ENCODE measurements around the gene KCNG3. TPM values are rescaled to one million over a fixed set of nuclear protein-coding genes. Genes with fewer than 3 reads are reported as not detected.

Gene KCNG3
- total RNA-seq, 1 experiment from 2014 or later, result 0.94 TPM

DNA sequence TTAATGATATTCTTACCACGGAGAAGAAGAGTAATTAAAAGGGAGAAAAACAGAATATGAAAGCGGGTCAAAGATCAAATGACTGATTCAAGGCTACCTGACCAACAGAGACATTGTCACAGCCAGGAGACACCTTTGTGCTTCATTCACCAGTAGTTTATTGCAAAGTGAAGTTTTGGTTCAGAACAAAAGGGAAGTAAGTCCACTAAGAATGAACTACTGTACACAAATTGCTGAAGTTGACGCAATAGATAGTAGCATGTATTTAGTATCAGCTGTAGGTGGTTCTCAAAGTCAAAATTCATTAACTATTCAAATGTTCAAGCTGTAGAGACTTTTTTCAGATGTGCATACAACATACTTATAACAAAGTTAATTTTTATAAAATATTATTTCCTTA, 68.1 kb downstream of the KCNG3 start:
- Mint-ChIP-seq H3K36me3 (ENCODE audit: insufficient read depth, unreplicated experiment) (no peaks in the 10 kb centered on the region), H3K27ac (ENCODE audit: unreplicated experiment) (no peak overlapping the region), H3K4me3 (ENCODE audit: low read depth, unreplicated experiment) (no peak overlapping the region), H3K9me3 (ENCODE audit: low read depth, unreplicated experiment) (no peaks in the 10 kb centered on the region), H3K27me3 (ENCODE audit: unreplicated experiment) (no peaks in the 10 kb centered on the region), H3K4me1 (ENCODE audit: low read depth, unreplicated experiment) (peaks cover 9% of the 10 kb centered on the region)
- TF ChIP-seq, protein P1, sequence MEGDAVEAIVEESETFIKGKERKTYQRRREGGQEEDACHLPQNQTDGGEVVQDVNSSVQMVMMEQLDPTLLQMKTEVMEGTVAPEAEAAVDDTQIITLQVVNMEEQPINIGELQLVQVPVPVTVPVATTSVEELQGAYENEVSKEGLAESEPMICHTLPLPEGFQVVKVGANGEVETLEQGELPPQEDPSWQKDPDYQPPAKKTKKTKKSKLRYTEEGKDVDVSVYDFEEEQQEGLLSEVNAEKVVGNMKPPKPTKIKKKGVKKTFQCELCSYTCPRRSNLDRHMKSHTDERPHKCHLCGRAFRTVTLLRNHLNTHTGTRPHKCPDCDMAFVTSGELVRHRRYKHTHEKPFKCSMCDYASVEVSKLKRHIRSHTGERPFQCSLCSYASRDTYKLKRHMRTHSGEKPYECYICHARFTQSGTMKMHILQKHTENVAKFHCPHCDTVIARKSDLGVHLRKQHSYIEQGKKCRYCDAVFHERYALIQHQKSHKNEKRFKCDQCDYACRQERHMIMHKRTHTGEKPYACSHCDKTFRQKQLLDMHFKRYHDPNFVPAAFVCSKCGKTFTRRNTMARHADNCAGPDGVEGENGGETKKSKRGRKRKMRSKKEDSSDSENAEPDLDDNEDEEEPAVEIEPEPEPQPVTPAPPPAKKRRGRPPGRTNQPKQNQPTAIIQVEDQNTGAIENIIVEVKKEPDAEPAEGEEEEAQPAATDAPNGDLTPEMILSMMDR (IDR thresholded peaks at IDR 0.05; ENCODE audit: unreplicated experiment), result no peak
- no TSS peak for BruUV-seq (replicated peaks)
- intact Hi-C loops (cut with micrococcal nuclease; ENCODE audit: unreplicated experiment), result no loop called here
- CTCF ChIA-PET, result no interaction called here
- no peak for DNase-seq

GRCh38 chr2:42424033-42424432, 69.7 kb downstream of the KCNG3 start:
- Mint-ChIP-seq H3K36me3 (ENCODE audit: insufficient read depth, unreplicated experiment) (no peaks in the 10 kb centered on the region), H3K27me3 (ENCODE audit: unreplicated experiment) (no peaks in the 10 kb centered on the region), H3K9me3 (ENCODE audit: low read depth, unreplicated experiment) (no peaks in the 10 kb centered on the region), H3K4me1 (ENCODE audit: low read depth, unreplicated experiment) (peaks cover 11% of the 10 kb centered on the region), H3K4me3 (ENCODE audit: low read depth, unreplicated experiment) (no peak overlapping the region), H3K27ac (ENCODE audit: unreplicated experiment) (no peak overlapping the region)
- no peak for DNase-seq
- no TSS peak for BruUV-seq (replicated peaks)
- TF ChIP-seq, protein P1 (IDR thresholded peaks at IDR 0.05; ENCODE audit: unreplicated experiment), result no peak
- CTCF ChIA-PET, result no interaction called here
- intact Hi-C loops (cut with micrococcal nuclease; ENCODE audit: unreplicated experiment), result no loop called here

DNA sequence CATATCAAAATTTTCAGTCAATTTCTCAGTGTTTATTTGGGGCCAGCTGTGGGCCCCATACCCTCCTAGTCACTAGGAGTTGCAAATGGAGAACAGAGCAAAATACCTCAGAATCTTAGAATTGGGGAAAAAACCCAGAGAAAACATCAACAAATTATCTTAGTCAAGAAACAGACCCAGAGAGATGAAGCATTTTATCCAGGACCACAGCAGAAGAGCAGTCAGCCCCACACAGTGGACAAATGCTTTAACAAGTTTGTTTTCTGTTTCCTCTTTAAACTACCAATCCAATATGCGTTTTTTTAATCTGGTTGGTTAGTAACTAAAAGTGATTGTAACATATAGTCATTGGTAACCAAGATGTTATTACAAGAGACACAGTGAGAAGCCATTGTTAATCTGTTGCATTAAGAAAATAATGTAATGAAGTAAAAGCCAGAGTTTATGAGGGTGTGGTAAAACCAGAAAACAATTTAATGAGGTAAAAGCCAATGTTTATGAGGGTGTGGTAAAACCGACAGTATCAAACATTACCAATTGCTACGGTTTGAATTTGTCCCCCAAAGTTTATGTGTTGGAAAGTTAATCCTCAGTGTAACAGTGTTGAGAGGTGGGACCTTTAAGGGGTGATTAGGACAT, 72.1 kb downstream of the KCNG3 start:
- no peaks in the 10 kb centered on the region for H3K36me3 Mint-ChIP-seq (ENCODE audit: insufficient read depth, unreplicated experiment)
- intact Hi-C loops (cut with micrococcal nuclease; ENCODE audit: unreplicated experiment), result no loop called here
- TF ChIP-seq, protein P1 (IDR thresholded peaks at IDR 0.05; ENCODE audit: unreplicated experiment), result no peak
- CTCF ChIA-PET, result no interaction called here
- no peak for DNase-seq
- H3K27me3 Mint-ChIP-seq (ENCODE audit: unreplicated experiment), result no peaks in the 10 kb centered on the region
- BruUV-seq (replicated peaks), result no TSS peak
- peaks cover 11% of the 10 kb centered on the region for H3K4me1 Mint-ChIP-seq (ENCODE audit: low read depth, unreplicated experiment)
- H3K9me3 Mint-ChIP-seq (ENCODE audit: low read depth, unreplicated experiment), result no peaks in the 10 kb centered on the region
- H3K27ac Mint-ChIP-seq (ENCODE audit: unreplicated experiment), result no peak overlapping the region
- no peak overlapping the region for H3K4me3 Mint-ChIP-seq (ENCODE audit: low read depth, unreplicated experiment)

DNA sequence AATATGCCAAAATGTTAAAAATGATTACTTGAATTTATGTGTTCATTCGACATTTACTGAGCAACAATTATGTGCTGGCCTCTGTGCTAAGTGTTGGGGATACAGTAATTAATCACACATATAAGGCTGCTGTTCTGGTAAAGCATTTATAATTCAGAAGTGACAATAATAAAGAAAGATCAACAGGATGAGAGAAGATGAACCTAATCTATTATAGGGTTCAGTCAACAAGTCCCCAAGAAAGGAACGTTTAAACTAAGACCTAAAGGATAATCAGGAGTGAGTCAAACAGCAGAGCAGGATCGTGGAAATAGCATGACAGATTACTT, 72.7 kb downstream of the KCNG3 start:
- TF ChIP-seq, protein P1 (IDR thresholded peaks at IDR 0.05; ENCODE audit: unreplicated experiment), result no peak
- intact Hi-C loops (cut with micrococcal nuclease; ENCODE audit: unreplicated experiment), result no loop called here
- CTCF ChIA-PET, result no interaction called here
- Mint-ChIP-seq H3K36me3 (ENCODE audit: insufficient read depth, unreplicated experiment) (no peaks in the 10 kb centered on the region), H3K4me3 (ENCODE audit: low read depth, unreplicated experiment) (no peak overlapping the region), H3K9me3 (ENCODE audit: low read depth, unreplicated experiment) (no peaks in the 10 kb centered on the region), H3K27ac (ENCODE audit: unreplicated experiment) (no peak overlapping the region), H3K27me3 (ENCODE audit: unreplicated experiment) (no peaks in the 10 kb centered on the region), H3K4me1 (ENCODE audit: low read depth, unreplicated experiment) (peaks cover 11% of the 10 kb centered on the region)
- no TSS peak for BruUV-seq (replicated peaks)
- DNase-seq, result no peak

All from Calu3 (cell line).